DND-41 (cell line): ENCODE data around the gene RAB35.

Source experiments
- ATAC-seq: fragments of 200-7000 bp; cut with Tn5 transposase; 3 replicates; pipeline ENCODE4 v1.9.1; 2021; ENCODE audit warnings: low read depth; ENCODE audit not compliant: insufficient read depth
- DNase-seq: peaks from one replicate; pipeline ENCODE4 v3.0.0-alpha.2; 2020
- H2AFZ ChIP-seq: 2 replicates; pipeline ENCODE4 v1.6.0; 2012; ENCODE audit warnings: low read depth, low read length
- H3K27ac ChIP-seq: 2 replicates; pipeline ENCODE4 v1.5.1; 2012; ENCODE audit warnings: low read length, inconsistent platforms
- H3K27me3 ChIP-seq: fragments of 200-600 bp; sonication (generic); 2 replicates; pipeline ENCODE4 v1.6.0; 2012; ENCODE audit warnings: low read length, mild to moderate bottlenecking, inconsistent platforms; ENCODE audit not compliant: insufficient read depth, poor library complexity
- H3K36me3 ChIP-seq: 2 replicates; pipeline ENCODE4 v1.5.1; 2012; ENCODE audit warnings: low read length, inconsistent platforms; ENCODE audit not compliant: insufficient read depth
- H3K4me1 ChIP-seq: 2 replicates; pipeline ENCODE4 v1.5.1; 2012; ENCODE audit warnings: mild to moderate bottlenecking, low read length; ENCODE audit not compliant: insufficient read depth
- H3K4me2 ChIP-seq: 2 replicates; pipeline ENCODE4 v1.6.0; 2012; ENCODE audit warnings: mild to moderate bottlenecking, moderate library complexity, low read length, inconsistent platforms; ENCODE audit not compliant: insufficient read depth
- H3K4me3 ChIP-seq, 2 experiments: fragments of 200-600 bp in 1 of 2; shearing (Covaris generic) in 1 of 2; 2 replicates each; pipeline ENCODE4 v1.5.1; 2012 to 2016; ENCODE audit warnings: inconsistent platforms in 2 of 2, low read length in 2 of 2, mild to moderate bottlenecking in 2 of 2, low read depth in 1 of 2, moderate library complexity in 1 of 2
- H3K79me2 ChIP-seq: 2 replicates; pipeline ENCODE4 v1.6.0; 2012; ENCODE audit warnings: low read length, inconsistent platforms; ENCODE audit not compliant: insufficient read depth
- H3K9ac ChIP-seq: 2 replicates; pipeline ENCODE4 v1.6.0; 2012; ENCODE audit warnings: low read depth, mild to moderate bottlenecking, inconsistent platforms, low read length, moderate library complexity
- H3K9me3 ChIP-seq: 2 replicates; pipeline ENCODE4 v1.5.1; 2012; ENCODE audit warnings: low read length, moderate library complexity, mild to moderate bottlenecking, inconsistent platforms; ENCODE audit not compliant: insufficient read depth, severe bottlenecking
- H4K20me1 ChIP-seq: 2 replicates; pipeline ENCODE4 v1.6.0; 2012; ENCODE audit warnings: low read length; ENCODE audit not compliant: insufficient read depth
- CTCF ChIP-seq: IDR thresholded peaks from 2 replicates; pipeline ENCODE4 v1.5.1; 2012; ENCODE audit warnings: borderline replicate concordance, low read length, moderate library complexity, mild to moderate bottlenecking; ENCODE audit not compliant: poor library complexity, severe bottlenecking; ENCODE audit errors: extremely low read depth
- EZH2 ChIP-seq: IDR thresholded peaks from 3 replicates; pipeline ENCODE4 v1.6.1; 2012; ENCODE audit warnings: borderline replicate concordance, low read depth, mild to moderate bottlenecking, moderate library complexity, low read length, inconsistent platforms; ENCODE audit not compliant: severe bottlenecking

RAB35 gene

DNA sequence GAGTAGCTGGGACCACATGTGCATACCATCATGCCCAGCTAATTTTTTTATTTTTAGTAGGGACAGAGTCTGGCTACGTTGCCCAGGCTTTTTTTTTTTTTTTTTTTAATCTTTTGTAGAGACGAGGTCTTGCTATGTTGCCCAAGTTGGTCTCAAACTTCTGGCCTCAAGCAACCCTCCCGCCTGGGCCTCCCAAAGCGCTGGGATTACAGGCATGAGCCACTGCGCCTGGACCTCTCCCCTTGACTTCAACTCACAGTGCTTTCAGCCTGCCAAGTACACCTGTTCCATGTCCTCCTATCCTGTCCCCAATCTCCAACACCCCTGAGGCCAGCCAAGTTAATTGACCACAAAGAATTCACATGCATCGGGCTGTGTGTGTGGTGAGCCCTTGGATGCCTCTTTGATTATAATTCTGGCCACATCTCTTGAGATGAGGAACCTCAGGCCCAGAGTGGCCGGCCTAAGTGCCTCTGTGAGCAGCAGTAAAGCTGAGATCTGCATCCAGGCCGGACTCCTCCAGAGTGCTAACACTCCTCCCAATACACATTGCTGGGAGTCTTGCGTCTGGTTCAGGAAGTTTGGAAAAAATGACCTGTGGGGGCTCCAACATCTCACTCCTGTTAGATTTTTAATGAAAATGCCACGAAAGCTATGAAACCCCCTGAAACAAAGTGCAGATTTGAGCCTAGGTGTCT lies 6.8 kb downstream of the RAB35 start:
- H3K4me3 ChIP-seq = no peak overlapping the region
- peaks cover 93% of the 10 kb centered on the region for H3K79me2 ChIP-seq
- DNase-seq = no peak
- H3K27ac ChIP-seq = no peak overlapping the region
- peaks cover 81% of the 10 kb centered on the region for H4K20me1 ChIP-seq
- H3K27me3 ChIP-seq = no peaks in the 10 kb centered on the region
- ATAC-seq = no peak
- TF ChIP-seq CTCF = no peak
- TF ChIP-seq EZH2 = no peak
- H2AFZ ChIP-seq = no peak overlapping the region
- H3K36me3 ChIP-seq = peaks cover 48% of the 10 kb centered on the region
- no peak overlapping the region for H3K9ac ChIP-seq
- no peak overlapping the region for H3K4me2 ChIP-seq
- no peaks in the 10 kb centered on the region for H3K9me3 ChIP-seq
- peaks cover 17% of the 10 kb centered on the region for H3K4me1 ChIP-seq

GRCh38 chr12:120106151-120106550 lies 10.4 kb downstream of the RAB35 start:
- Histone ChIP-seq H3K4me2 (no peak overlapping the region), H3K9me3 (no peaks in the 10 kb centered on the region), H2AFZ (no peak overlapping the region), H3K27ac (no peak overlapping the region), H3K36me3 (peaks cover 59% of the 10 kb centered on the region), H3K79me2 (peaks cover 92% of the 10 kb centered on the region), H3K9ac (no peak overlapping the region), H3K4me1 (peaks cover 6% of the 10 kb centered on the region; the same call in 1 of the 2 replicates), H3K4me3 (no peak overlapping the region), H4K20me1 (peaks cover 84% of the 10 kb centered on the region), H3K27me3 (no peaks in the 10 kb centered on the region)
- DNase-seq (no peak), ATAC-seq (no peak)
- TF ChIP-seq EZH2 (no peak), CTCF (no peak)

GRCh38 chr12:120103371-120103770 lies 13.2 kb downstream of the RAB35 start:
- Histone ChIP-seq H2AFZ (no peak overlapping the region), H4K20me1 (peaks cover 87% of the 10 kb centered on the region), H3K27me3 (no peaks in the 10 kb centered on the region), H3K4me1 (no peaks in the 10 kb centered on the region), H3K9ac (no peak overlapping the region), H3K36me3 (peaks cover 82% of the 10 kb centered on the region), H3K4me2 (no peak overlapping the region), H3K9me3 (no peaks in the 10 kb centered on the region), H3K27ac (no peak overlapping the region), H3K4me3 (no peak overlapping the region), H3K79me2 (peaks cover 87% of the 10 kb centered on the region)
- ATAC-seq (no peak), DNase-seq (no peak)
- TF ChIP-seq CTCF (no peak), EZH2 (no peak)
